T-helper 1 cell treated with Interleukin-12 subunit alpha and Interleukin-12 subunit beta and Interleukin-4 antibody, amounts not matched to agents 30 μg/mL and 1 μg/mL, for 36 hours (primary cell): ENCODE measurements around the gene SHCBP1.
"Not testable (repeated sequence)": the region's sequence is repeated elsewhere in the genome, so short reads cannot be mapped to it uniquely, and the experiment has no call there.

Experiments
- H3K27ac Mint-ChIP-seq: one replicate; pipeline ENCODE4 v1.8.0; 2021; ENCODE audit warnings: mild to moderate bottlenecking, mixed read lengths
- H3K27me3 Mint-ChIP-seq: one replicate; pipeline ENCODE4 v1.8.0; 2021; ENCODE audit warnings: low read depth, mixed read lengths
- H3K36me3 Mint-ChIP-seq: one replicate; pipeline ENCODE4 v1.8.0; 2021; ENCODE audit warnings: low read depth, mixed read lengths
- H3K4me1 Mint-ChIP-seq: one replicate; pipeline ENCODE4 v1.8.0; 2021; ENCODE audit warnings: low read depth, mixed read lengths
- H3K4me3 Mint-ChIP-seq: one replicate; pipeline ENCODE4 v1.8.0; 2021; ENCODE audit warnings: mild to moderate bottlenecking, moderate library complexity, mixed read lengths
- H3K9me3 Mint-ChIP-seq: one replicate; pipeline ENCODE4 v1.8.0; 2021; ENCODE audit warnings: mixed read lengths

SHCBP1 gene

GRCh38 chr16:46621006-46621933 lies at the start of gene SHCBP1:
TSS of gene SHCBP1 (minus strand) at chr16:46621379. CDS start at chr16:46621359, 20 bp downstream.
- Mint-ChIP-seq H3K4me3 (peak within 1 kb of the TSS; percentile 95), H3K36me3 (peaks cover 8% of the 10 kb centered on the region), H3K4me1 (peaks cover 17% of the 10 kb centered on the region), H3K27ac (peak within 1 kb of the TSS; percentile 95), H3K27me3 (no peaks in the 10 kb centered on the region), H3K9me3 (no peaks in the 10 kb centered on the region)

- peaks cover 13% of the 10 kb centered on the region for H3K4me1 Mint-ChIP-seq
- no peak overlapping the region for H3K27ac Mint-ChIP-seq
- H3K9me3 Mint-ChIP-seq = no peaks in the 10 kb centered on the region
- peaks cover 31% of the 10 kb centered on the region for H3K36me3 Mint-ChIP-seq
- H3K4me3 Mint-ChIP-seq = no peak overlapping the region
- no peaks in the 10 kb centered on the region for H3K27me3 Mint-ChIP-seq
Measured at GRCh38 chr16:46662123-46662522, 40.9 kb upstream of the SHCBP1 start.

- Mint-ChIP-seq H3K36me3 (peaks cover 26% of the 10 kb centered on the region), H3K27me3 (no peaks in the 10 kb centered on the region), H3K4me1 (peaks cover 13% of the 10 kb centered on the region), H3K27ac (peak overlapping the region; percentile 66), H3K4me3 (no peak overlapping the region), H3K9me3 (no peaks in the 10 kb centered on the region)
Measured at GRCh38 chr16:46658925-46659324, 37.7 kb upstream of the SHCBP1 start.

- H3K4me1 Mint-ChIP-seq = no peaks in the 10 kb centered on the region
- H3K27ac Mint-ChIP-seq = no peak overlapping the region
- H3K4me3 Mint-ChIP-seq = no peak overlapping the region
- H3K9me3 Mint-ChIP-seq = no peaks in the 10 kb centered on the region
- H3K27me3 Mint-ChIP-seq = no peaks in the 10 kb centered on the region
- H3K36me3 Mint-ChIP-seq = peaks cover 5% of the 10 kb centered on the region
Measured at GRCh38 chr16:46651305-46651704, 30.1 kb upstream of the SHCBP1 start.

GRCh38 chr16:46650254-46650623 lies 29.1 kb upstream of the SHCBP1 start:
- Mint-ChIP-seq H3K4me3 (no peak overlapping the region), H3K27me3 (no peaks in the 10 kb centered on the region), H3K27ac (no peak overlapping the region), H3K36me3 (peaks cover 2% of the 10 kb centered on the region), H3K9me3 (no peaks in the 10 kb centered on the region), H3K4me1 (no peaks in the 10 kb centered on the region)

- H3K27me3 Mint-ChIP-seq = no peaks in the 10 kb centered on the region
Measured at GRCh38 chr16:46649588-46650253, 28.5 kb upstream of the SHCBP1 start.

GRCh38 chr16:46648656-46649055 lies 27.5 kb upstream of the SHCBP1 start:
- no peak overlapping the region for H3K4me3 Mint-ChIP-seq
- no peak overlapping the region for H3K27ac Mint-ChIP-seq
- peaks cover 4% of the 10 kb centered on the region for H3K9me3 Mint-ChIP-seq
- no peaks in the 10 kb centered on the region for H3K4me1 Mint-ChIP-seq
- H3K27me3 Mint-ChIP-seq = no peaks in the 10 kb centered on the region
- peaks cover 2% of the 10 kb centered on the region for H3K36me3 Mint-ChIP-seq

More at GRCh38 chr16:46649588-46650253, 28.5 kb upstream of the SHCBP1 start:
- no peaks in the 10 kb centered on the region for H3K4me1 Mint-ChIP-seq
- H3K4me3 Mint-ChIP-seq = no peak overlapping the region
- H3K27ac Mint-ChIP-seq = no peak overlapping the region
- H3K9me3 Mint-ChIP-seq = no peaks in the 10 kb centered on the region
- H3K36me3 Mint-ChIP-seq = peaks cover 2% of the 10 kb centered on the region

GRCh38 chr16:46638947-46639925 lies 18.1 kb upstream of the SHCBP1 start:
- no peak overlapping the region for H3K4me3 Mint-ChIP-seq
- H3K36me3 Mint-ChIP-seq = peaks cover 3% of the 10 kb centered on the region
- H3K27ac Mint-ChIP-seq = no peak overlapping the region
- H3K27me3 Mint-ChIP-seq = no peaks in the 10 kb centered on the region
- peaks cover 9% of the 10 kb centered on the region for H3K9me3 Mint-ChIP-seq
- H3K4me1 Mint-ChIP-seq = no peaks in the 10 kb centered on the region

- Mint-ChIP-seq H3K9me3 (no peaks in the 10 kb centered on the region), H3K4me3 (no peak overlapping the region), H3K4me1 (no peaks in the 10 kb centered on the region), H3K27me3 (no peaks in the 10 kb centered on the region), H3K36me3 (no peaks in the 10 kb centered on the region), H3K27ac (no peak overlapping the region)
Measured at GRCh38 chr16:46632778-46633733, 11.9 kb upstream of the SHCBP1 start.

GRCh38 chr16:46629331-46630219 lies 8.4 kb upstream of the SHCBP1 start:
- no peak overlapping the region for H3K4me3 Mint-ChIP-seq
- no peaks in the 10 kb centered on the region for H3K4me1 Mint-ChIP-seq
- no peaks in the 10 kb centered on the region for H3K27me3 Mint-ChIP-seq
- H3K9me3 Mint-ChIP-seq = no peaks in the 10 kb centered on the region
- no peak overlapping the region for H3K27ac Mint-ChIP-seq
- H3K36me3 Mint-ChIP-seq = no peaks in the 10 kb centered on the region

GRCh38 chr16:46627746-46628145 lies 6.6 kb upstream of the SHCBP1 start:
- H3K36me3 Mint-ChIP-seq = no peaks in the 10 kb centered on the region
- no peaks in the 10 kb centered on the region for H3K4me1 Mint-ChIP-seq
- H3K9me3 Mint-ChIP-seq = no peaks in the 10 kb centered on the region
- no peaks in the 10 kb centered on the region for H3K27me3 Mint-ChIP-seq
- H3K27ac Mint-ChIP-seq = no peak overlapping the region
- no peak overlapping the region for H3K4me3 Mint-ChIP-seq

GRCh38 chr16:46626681-46627080 lies 5.5 kb upstream of the SHCBP1 start:
- not testable (repeated sequence) for H3K27me3 Mint-ChIP-seq, H3K9me3 Mint-ChIP-seq, H3K4me3 Mint-ChIP-seq, H3K4me1 Mint-ChIP-seq, H3K36me3 Mint-ChIP-seq, H3K27ac Mint-ChIP-seq

- H3K27ac Mint-ChIP-seq, H3K36me3 Mint-ChIP-seq, H3K4me3 Mint-ChIP-seq, H3K27me3 Mint-ChIP-seq, H3K9me3 Mint-ChIP-seq: not testable (repeated sequence)
- peaks cover 15% of the 10 kb centered on the region for H3K4me1 Mint-ChIP-seq
Measured at GRCh38 chr16:46624862-46625261, 3.7 kb upstream of the SHCBP1 start.
